Astrocyte (in vitro differentiated cells and primary cell): ENCODE measurements around the gene CA10.

Experiments used
- EZH2 ChIP-seq: IDR thresholded peaks from 2 replicates; pipeline ENCODE4 v1.6.1; 2012; ENCODE audit warnings: mild to moderate bottlenecking, low read length, inconsistent platforms; ENCODE audit not compliant: insufficient read depth
- TF ChIP-seq, protein P1 (sequence below): IDR thresholded peaks from 2 replicates; pipeline ENCODE4 v1.5.1; 2011; ENCODE audit warnings: low read depth, mild to moderate bottlenecking, inconsistent platforms, low read length, moderate library complexity; ENCODE audit not compliant: insufficient read depth

DNA sequence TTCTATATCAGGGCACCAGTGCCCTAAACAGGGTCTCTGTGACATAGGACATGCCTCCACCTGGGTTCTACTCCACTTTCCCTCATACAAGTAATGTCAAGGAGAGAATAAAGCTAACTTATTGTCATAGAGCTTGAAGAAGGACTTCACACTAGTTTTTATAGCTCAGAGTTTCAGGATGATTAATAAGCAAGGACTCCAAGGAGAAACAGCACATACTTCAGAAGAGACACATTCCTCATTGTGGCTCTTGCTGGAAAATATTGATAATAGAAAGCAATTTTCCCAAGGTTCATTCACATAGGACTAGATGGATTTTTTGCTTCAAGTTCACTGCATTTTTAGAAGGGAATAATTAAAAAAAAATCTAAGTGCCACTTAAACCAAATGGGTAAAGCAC is 133.3 kb downstream of the CA10 start:
- TF ChIP-seq, protein P1, sequence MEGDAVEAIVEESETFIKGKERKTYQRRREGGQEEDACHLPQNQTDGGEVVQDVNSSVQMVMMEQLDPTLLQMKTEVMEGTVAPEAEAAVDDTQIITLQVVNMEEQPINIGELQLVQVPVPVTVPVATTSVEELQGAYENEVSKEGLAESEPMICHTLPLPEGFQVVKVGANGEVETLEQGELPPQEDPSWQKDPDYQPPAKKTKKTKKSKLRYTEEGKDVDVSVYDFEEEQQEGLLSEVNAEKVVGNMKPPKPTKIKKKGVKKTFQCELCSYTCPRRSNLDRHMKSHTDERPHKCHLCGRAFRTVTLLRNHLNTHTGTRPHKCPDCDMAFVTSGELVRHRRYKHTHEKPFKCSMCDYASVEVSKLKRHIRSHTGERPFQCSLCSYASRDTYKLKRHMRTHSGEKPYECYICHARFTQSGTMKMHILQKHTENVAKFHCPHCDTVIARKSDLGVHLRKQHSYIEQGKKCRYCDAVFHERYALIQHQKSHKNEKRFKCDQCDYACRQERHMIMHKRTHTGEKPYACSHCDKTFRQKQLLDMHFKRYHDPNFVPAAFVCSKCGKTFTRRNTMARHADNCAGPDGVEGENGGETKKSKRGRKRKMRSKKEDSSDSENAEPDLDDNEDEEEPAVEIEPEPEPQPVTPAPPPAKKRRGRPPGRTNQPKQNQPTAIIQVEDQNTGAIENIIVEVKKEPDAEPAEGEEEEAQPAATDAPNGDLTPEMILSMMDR: no peak
- TF ChIP-seq EZH2: no peak
